GM23338 (cell line): ENCODE results near the gene NPHP1. TPM values are rescaled to one million over a fixed set of nuclear protein-coding genes. Genes with fewer than 3 reads are reported as not detected.
A peak's percentile ranks its signal among the peaks of the same experiment; 100 is the strongest.
"Not testable (repeated sequence)": the region's sequence is repeated elsewhere in the genome, so short reads cannot be mapped to it uniquely, and the experiment has no call there.

Source experiments
- ATAC-seq: fragments of 200-7000 bp; cut with Tn5 transposase; 3 replicates; pipeline ENCODE4 v1.9.1; 2020
- DNase-seq: peaks from one replicate; pipeline ENCODE4 v3.0.0-alpha.2; 2015; ENCODE audit warnings: low spot score
- H2AFZ ChIP-seq: fragments of 200-600 bp; sonication (generic); 2 replicates; pipeline ENCODE4 v1.8.0; 2016; ENCODE audit warnings: antibody characterized with exemption, mild to moderate bottlenecking, moderate library complexity
- H3F3A ChIP-seq: fragments of 200-600 bp; sonication (generic); replicated peaks from 2 replicates; pipeline ENCODE4 v1.8.0; 2017; ENCODE audit warnings: antibody characterized with exemption, mixed run types, low read depth
- H3K27ac ChIP-seq: fragments of 200-600 bp; sonication (generic); 2 replicates; pipeline ENCODE4 v1.6.1; 2016; ENCODE audit warnings: low read depth
- H3K27me3 ChIP-seq: fragments of 200-600 bp; sonication (generic); 2 replicates; pipeline ENCODE4 v1.8.0; 2016; ENCODE audit warnings: mild to moderate bottlenecking, mixed run types, moderate library complexity; ENCODE audit not compliant: insufficient read depth
- H3K36me3 ChIP-seq: fragments of 200-600 bp; sonication (generic); 2 replicates; pipeline ENCODE4 v1.8.0; 2016; ENCODE audit warnings: mild to moderate bottlenecking; ENCODE audit not compliant: insufficient read depth
- H3K4me1 ChIP-seq: fragments of 200-600 bp; sonication (generic); 2 replicates; pipeline ENCODE4 v1.8.0; 2016; ENCODE audit warnings: mild to moderate bottlenecking, moderate library complexity; ENCODE audit not compliant: insufficient read depth
- H3K4me2 ChIP-seq: fragments of 200-600 bp; sonication (generic); 2 replicates; pipeline ENCODE4 v1.7.1; 2017; ENCODE audit warnings: mixed run types
- H3K4me3 ChIP-seq: fragments of 200-600 bp; sonication (generic); 2 replicates; pipeline ENCODE4 v1.6.1; 2016; ENCODE audit warnings: mixed run types
- H3K79me2 ChIP-seq: fragments of 200-600 bp; sonication (generic); replicated peaks from 2 replicates; pipeline ENCODE4 v1.8.0; 2017; ENCODE audit warnings: mild to moderate bottlenecking; ENCODE audit not compliant: insufficient read depth
- H3K9me2 ChIP-seq: fragments of 200-600 bp; sonication (generic); 2 replicates; pipeline ENCODE4 v1.8.0; 2017; ENCODE audit not compliant: insufficient read depth
- H4K20me1 ChIP-seq: fragments of 200-600 bp; sonication (generic); replicated peaks from 2 replicates; pipeline ENCODE4 v1.8.0; 2017; ENCODE audit warnings: mild to moderate bottlenecking; ENCODE audit not compliant: insufficient read depth
- H3K27ac Mint-ChIP-seq: 2 replicates; pipeline ENCODE4 v1.8.0; 2020; ENCODE audit warnings: inconsistent platforms, mild to moderate bottlenecking, moderate library complexity, mixed read lengths
- H3K27me3 Mint-ChIP-seq: 3 replicates; pipeline ENCODE4 v1.8.0; 2022; ENCODE audit warnings: low read depth, mild to moderate bottlenecking, moderate library complexity, mixed read lengths, inconsistent platforms; ENCODE audit not compliant: insufficient read depth, poor library complexity
- H3K36me3 Mint-ChIP-seq: 3 replicates; pipeline ENCODE4 v1.8.0; 2021; ENCODE audit warnings: low read depth, mild to moderate bottlenecking, inconsistent platforms, moderate library complexity, mixed read lengths
- H3K4me1 Mint-ChIP-seq: 3 replicates; pipeline ENCODE4 v1.8.0; 2020; ENCODE audit warnings: mild to moderate bottlenecking, inconsistent platforms, mixed read lengths
- H3K4me3 Mint-ChIP-seq: 3 replicates; pipeline ENCODE4 v1.8.0; 2021; ENCODE audit warnings: moderate library complexity, mild to moderate bottlenecking, inconsistent platforms, mixed read lengths
- H3K9me3 Mint-ChIP-seq: 3 replicates; pipeline ENCODE4 v1.8.0; 2020; ENCODE audit warnings: moderate library complexity, mild to moderate bottlenecking, inconsistent platforms, mixed read lengths
- CREB1 ChIP-seq: fragments of 250-450 bp; sonication (Bioruptor Pico); IDR thresholded peaks from 2 replicates; pipeline ENCODE4 v1.5.0; 2020; ENCODE audit warnings: low read depth, mild to moderate bottlenecking, moderate library complexity
- ETS1 ChIP-seq: IDR thresholded peaks from 2 replicates; pipeline ENCODE4 v1.6.1; 2016; ENCODE audit warnings: antibody characterized with exemption
- EZH2phosphoT487 ChIP-seq: fragments of 200-600 bp; sonication (generic); IDR thresholded peaks from one replicate; pipeline ENCODE4 v1.8.1; 2018; ENCODE audit warnings: antibody characterized with exemption; ENCODE audit not compliant: unreplicated experiment
- JUNB ChIP-seq: IDR thresholded peaks from one replicate; pipeline ENCODE4 v1.6.1; 2016; ENCODE audit warnings: antibody characterized with exemption; ENCODE audit not compliant: unreplicated experiment
- NANOG ChIP-seq: IDR thresholded peaks from 2 replicates; pipeline ENCODE4 v1.6.1; 2016; ENCODE audit warnings: antibody characterized with exemption, borderline replicate concordance
- REST ChIP-seq: IDR thresholded peaks from one replicate; pipeline ENCODE4 v1.6.1; 2018; ENCODE audit warnings: antibody characterized with exemption; ENCODE audit not compliant: unreplicated experiment
- ZNF331 ChIP-seq: fragments of 250-450 bp; sonication (Bioruptor Pico); IDR thresholded peaks from 2 replicates; pipeline ENCODE4 v1.5.0; 2020; ENCODE audit warnings: low read depth, mild to moderate bottlenecking, moderate library complexity
- polyA plus RNA-seq: library from polyadenylated mRNA; unstranded; fragments of >200 nt; fragmentation: Nextera tagmentation; extraction: Ambion mirVana; gene quantifications from 2 replicates; pipeline ENCODE4 v1.2.1, GENCODE V29; 2016
- total RNA-seq: library from RNA; depleted of rRNA; stranded (reverse); fragments of >200 nt; shearing (Covaris generic); gene quantifications from 2 replicates; pipeline ENCODE4 v1.2.3, GENCODE V29; 2014
- TF ChIP-seq, protein P1 (sequence below): fragments of 250-450 bp; sonication (Bioruptor Pico); IDR thresholded peaks from 2 replicates; pipeline ENCODE4 v1.5.0; 2020; ENCODE audit warnings: mild to moderate bottlenecking, moderate library complexity

The NPHP1 gene
- total and polyA plus RNA-seq, 2 experiments from 2014 or later, result 4.6 to 10.0 TPM

- Histone ChIP-seq H3F3A (no peaks in the 10 kb centered on the region), H3K4me1 (peaks cover 6% of the 10 kb centered on the region; the same call in 1 of the 2 replicates), H3K27ac (no peak overlapping the region), H4K20me1 (no peaks in the 10 kb centered on the region), H3K36me3 (no peaks in the 10 kb centered on the region), H3K27me3 (no peaks in the 10 kb centered on the region), H3K4me2 (no peak overlapping the region), H3K79me2 (no peaks in the 10 kb centered on the region; the same call in 1 of the 2 replicates), H3K9me2 (no peaks in the 10 kb centered on the region; the same call in 1 of the 2 replicates), H2AFZ (no peak overlapping the region), H3K4me3 (no peak overlapping the region)
- Mint-ChIP-seq H3K27ac (no peak overlapping the region), H3K4me1 (peaks cover 4% of the 10 kb centered on the region; the same call in 1 of the 3 replicates), H3K4me3 (no peak overlapping the region), H3K27me3 (peaks cover 9% of the 10 kb centered on the region), H3K36me3 (peaks cover 21% of the 10 kb centered on the region), H3K9me3 (peaks cover 49% of the 10 kb centered on the region)
- TF ChIP-seq, protein P1, sequence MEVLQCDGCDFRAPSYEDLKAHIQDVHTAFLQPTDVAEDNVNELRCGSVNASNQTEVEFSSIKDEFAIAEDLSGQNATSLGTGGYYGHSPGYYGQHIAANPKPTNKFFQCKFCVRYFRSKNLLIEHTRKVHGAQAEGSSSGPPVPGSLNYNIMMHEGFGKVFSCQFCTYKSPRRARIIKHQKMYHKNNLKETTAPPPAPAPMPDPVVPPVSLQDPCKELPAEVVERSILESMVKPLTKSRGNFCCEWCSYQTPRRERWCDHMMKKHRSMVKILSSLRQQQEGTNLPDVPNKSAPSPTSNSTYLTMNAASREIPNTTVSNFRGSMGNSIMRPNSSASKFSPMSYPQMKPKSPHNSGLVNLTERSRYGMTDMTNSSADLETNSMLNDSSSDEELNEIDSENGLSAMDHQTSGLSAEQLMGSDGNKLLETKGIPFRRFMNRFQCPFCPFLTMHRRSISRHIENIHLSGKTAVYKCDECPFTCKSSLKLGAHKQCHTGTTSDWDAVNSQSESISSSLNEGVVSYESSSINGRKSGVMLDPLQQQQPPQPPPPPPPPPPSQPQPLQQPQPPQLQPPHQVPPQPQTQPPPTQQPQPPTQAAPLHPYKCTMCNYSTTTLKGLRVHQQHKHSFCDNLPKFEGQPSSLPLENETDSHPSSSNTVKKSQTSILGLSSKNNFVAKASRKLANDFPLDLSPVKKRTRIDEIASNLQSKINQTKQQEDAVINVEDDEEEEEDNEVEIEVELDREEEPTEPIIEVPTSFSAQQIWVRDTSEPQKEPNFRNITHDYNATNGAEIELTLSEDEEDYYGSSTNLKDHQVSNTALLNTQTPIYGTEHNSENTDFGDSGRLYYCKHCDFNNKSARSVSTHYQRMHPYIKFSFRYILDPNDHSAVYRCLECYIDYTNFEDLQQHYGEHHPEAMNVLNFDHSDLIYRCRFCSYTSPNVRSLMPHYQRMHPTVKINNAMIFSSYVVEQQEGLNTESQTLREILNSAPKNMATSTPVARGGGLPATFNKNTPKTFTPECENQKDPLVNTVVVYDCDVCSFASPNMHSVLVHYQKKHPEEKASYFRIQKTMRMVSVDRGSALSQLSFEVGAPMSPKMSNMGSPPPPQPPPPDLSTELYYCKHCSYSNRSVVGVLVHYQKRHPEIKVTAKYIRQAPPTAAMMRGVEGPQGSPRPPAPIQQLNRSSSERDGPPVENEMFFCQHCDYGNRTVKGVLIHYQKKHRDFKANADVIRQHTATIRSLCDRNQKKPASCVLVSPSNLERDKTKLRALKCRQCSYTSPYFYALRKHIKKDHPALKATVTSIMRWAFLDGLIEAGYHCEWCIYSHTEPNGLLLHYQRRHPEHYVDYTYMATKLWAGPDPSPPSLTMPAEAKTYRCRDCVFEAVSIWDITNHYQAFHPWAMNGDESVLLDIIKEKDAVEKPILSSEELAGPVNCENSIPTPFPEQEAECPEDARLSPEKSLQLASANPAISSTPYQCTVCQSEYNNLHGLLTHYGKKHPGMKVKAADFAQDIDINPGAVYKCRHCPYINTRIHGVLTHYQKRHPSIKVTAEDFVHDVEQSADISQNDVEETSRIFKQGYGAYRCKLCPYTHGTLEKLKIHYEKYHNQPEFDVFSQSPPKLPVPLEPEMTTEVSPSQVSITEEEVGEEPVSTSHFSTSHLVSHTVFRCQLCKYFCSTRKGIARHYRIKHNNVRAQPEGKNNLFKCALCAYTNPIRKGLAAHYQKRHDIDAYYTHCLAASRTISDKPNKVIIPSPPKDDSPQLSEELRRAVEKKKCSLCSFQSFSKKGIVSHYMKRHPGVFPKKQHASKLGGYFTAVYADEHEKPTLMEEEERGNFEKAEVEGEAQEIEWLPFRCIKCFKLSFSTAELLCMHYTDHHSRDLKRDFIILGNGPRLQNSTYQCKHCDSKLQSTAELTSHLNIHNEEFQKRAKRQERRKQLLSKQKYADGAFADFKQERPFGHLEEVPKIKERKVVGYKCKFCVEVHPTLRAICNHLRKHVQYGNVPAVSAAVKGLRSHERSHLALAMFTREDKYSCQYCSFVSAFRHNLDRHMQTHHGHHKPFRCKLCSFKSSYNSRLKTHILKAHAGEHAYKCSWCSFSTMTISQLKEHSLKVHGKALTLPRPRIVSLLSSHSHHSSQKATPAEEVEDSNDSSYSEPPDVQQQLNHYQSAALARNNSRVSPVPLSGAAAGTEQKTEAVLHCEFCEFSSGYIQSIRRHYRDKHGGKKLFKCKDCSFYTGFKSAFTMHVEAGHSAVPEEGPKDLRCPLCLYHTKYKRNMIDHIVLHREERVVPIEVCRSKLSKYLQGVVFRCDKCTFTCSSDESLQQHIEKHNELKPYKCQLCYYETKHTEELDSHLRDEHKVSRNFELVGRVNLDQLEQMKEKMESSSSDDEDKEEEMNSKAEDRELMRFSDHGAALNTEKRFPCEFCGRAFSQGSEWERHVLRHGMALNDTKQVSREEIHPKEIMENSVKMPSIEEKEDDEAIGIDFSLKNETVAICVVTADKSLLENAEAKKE, result no peak
- TF ChIP-seq ZNF331 (no peak), EZH2phosphoT487 (no peak), REST (no peak), JUNB (no peak), CREB1 (CRISPR knock-in tag) (no peak), NANOG (no peak), ETS1 (no peak)
- DNase-seq (no peak), ATAC-seq (no peak)
Measured at GRCh38 chr2:110215091-110215490, 10.3 kb upstream of the NPHP1 start.

GRCh38 chr2:110213522-110213921 lies 8.7 kb upstream of the NPHP1 start:
- not testable (repeated sequence) for H3K9me2 ChIP-seq, H3K27me3 ChIP-seq, H3K27ac Mint-ChIP-seq, H3K79me2 ChIP-seq, H3K4me1 ChIP-seq, ATAC-seq, H4K20me1 ChIP-seq, H3K27me3 Mint-ChIP-seq, H3K27ac ChIP-seq, H3K36me3 ChIP-seq, H3K4me3 ChIP-seq, H3K4me1 Mint-ChIP-seq, H2AFZ ChIP-seq, H3F3A ChIP-seq, DNase-seq, H3K4me2 ChIP-seq
- peaks cover 37% of the 10 kb centered on the region for H3K9me3 Mint-ChIP-seq
- peak overlapping the region; percentile 17; the same call in 1 of the 3 replicates for H3K4me3 Mint-ChIP-seq
- H3K36me3 Mint-ChIP-seq, result peaks cover 30% of the 10 kb centered on the region
